NCI-H82 treated with DMSO at 0.1 percent for 48 hours (cell line): ENCODE results near the gene IQCM.
"Not testable (repeated sequence)": the region's sequence is repeated elsewhere in the genome, so short reads cannot be mapped to it uniquely, and the experiment has no call there.

Source experiments
- DNase-seq: peaks from one replicate; lab custom pipeline; 2025; ENCODE audit not compliant: unreplicated experiment; lab: John Stamatoyannopoulos, UW

The IQCM gene

DNA sequence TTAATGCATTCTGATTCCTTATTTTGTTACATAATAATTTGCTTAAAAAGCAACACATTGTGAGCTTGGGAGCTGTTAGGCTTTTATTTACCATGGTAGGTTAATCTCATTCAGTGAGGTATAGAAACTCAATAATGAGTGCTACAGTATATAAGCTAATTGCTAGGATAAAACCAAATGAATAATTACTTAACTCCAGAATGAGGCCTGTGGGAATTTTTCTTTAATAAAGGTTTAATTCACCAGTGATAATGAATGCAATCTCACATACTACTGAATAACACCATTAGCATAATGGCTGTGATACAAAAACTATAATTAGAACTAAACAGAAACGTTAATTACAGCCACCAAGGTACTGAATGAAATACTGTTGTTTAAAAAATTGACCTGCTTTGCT is 326.3 kb downstream of the IQCM start:
- DNase-seq, result no peak

DNA sequence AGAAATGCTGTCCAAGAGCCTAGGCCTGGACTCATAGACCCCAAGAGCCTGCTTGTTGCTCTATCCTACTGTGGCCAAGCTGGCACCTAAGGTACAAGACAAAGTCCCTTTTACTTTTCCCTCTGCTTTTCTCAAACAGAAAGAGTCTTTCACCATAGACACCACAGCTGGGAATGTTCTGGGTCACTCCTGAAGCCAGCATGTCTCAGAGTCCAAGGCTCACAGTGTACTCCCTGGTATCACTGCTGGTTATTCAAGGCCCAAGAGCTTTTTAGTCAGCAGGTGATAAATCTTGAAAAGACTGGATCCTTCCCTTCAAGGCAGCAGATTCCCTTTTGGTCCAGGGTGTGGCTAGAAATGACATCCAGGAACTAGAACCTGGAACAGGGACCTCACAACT is 328.8 kb downstream of the IQCM start:
- DNase-seq, result no peak

DNA sequence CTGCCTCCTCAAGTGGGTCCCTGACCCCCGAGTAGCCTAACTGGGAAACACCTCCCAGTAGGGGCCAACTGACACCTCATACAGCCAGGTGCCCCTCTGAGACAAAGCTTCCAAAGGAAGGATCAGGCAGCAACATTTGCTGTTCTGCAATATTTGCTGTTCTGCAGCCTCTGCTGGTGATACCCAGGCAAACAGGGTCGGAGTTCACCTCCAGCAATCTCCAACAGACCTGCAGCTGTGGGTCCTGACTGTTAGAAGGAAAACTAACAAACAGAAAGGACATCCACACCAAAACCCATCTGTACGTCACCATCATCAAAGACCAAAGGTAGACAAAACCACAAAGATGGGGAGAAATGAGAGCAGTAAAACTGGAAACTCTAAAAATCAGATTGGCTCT is 347.0 kb downstream of the IQCM start:
- DNase-seq, result not testable (repeated sequence)

DNA sequence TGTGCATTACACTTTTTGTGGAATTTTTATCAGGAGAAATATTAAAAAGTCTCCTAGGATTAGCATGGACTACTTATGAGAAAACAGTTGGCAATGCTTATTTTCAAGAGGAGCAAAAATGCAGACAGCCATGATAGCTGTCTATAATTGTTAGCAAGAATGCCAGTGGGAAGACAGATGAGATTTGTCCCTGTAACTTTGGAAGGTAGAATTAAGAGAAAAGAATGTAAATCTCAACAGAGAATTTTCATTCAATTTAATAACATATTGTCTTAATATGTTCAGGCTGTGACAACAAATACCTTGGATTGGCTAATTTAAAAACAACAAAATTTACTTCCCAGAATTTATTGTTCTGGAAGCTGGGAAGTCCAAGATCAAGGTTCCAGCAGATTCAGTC is 349.2 kb downstream of the IQCM start:
- no peak for DNase-seq

DNA sequence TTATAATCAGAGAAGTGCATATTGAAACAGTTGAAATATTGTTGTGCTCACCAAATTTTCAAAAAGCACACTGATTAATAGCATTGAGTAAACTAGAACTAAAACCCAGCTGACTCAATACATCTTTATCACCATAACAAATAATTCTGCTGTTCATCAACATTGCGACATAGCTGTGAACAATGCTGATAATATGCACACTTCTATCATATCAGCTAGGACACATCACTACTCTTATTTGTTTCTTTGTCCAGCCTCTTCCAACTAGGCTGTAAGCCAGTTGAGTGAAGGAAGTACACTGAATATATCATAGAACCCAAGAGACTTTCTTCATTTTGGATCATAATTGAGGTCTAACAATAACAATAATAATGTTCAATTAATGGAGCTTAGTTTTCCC is 349.7 kb downstream of the IQCM start:
- no peak for DNase-seq

DNA sequence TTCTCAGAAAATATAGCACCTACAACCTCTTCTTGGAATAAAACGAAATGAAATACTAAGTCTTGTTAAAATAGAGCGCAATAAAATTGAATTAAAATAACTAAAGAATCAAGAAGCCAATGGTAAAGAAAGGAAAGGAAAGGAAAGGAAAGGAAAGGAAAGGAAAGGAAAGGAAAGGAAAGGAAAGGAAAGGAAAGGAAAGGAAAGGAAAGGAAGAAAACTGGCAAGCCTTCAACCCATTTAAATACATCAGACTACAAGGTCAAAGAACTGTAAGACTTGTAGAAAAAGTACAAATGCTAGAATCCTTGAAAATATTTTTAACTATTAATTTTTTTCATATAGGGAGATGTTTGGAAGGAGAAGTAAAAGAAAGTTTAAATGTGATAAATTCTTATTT is 372.1 kb downstream of the IQCM start:
- no peak for DNase-seq

DNA sequence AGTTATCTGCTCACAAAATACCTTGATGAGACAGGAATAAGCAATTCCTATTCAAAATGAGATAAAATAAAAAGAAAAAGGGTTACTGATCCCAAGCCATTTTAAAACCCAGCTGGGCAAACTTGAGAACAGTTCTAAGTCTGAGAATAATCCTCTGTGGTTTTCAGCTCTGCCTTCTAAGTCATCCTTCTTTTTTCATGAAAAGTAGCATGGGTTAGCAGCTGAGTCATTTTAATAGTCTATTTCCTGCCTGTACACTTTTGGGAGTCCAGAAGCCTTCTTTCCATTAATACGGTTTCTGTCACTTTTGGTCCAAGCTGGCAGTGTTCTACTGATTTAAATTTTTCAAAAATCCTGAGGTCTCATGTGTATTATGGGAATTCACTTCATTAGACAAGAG is 374.3 kb downstream of the IQCM start:
- no peak for DNase-seq

DNA sequence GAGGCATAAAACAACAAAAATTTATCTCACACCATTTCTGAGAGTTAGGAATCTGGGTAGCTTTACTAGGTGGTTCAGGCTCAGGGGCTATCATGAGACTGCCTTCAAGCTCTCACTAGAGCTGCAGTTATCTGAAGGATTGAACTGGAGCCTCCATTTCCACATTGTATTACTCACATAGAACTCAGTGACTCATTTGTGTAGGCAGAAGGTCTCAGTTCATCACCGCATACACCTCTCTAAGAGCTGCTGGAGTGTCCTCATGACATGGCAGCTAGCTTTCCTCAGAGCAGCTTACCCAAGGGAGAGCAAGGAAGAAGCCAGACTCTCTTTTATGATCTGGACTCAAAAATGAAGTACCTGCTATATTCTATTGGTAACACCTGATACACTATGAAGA is 389.2 kb downstream of the IQCM start:
- DNase-seq, result no peak

DNA sequence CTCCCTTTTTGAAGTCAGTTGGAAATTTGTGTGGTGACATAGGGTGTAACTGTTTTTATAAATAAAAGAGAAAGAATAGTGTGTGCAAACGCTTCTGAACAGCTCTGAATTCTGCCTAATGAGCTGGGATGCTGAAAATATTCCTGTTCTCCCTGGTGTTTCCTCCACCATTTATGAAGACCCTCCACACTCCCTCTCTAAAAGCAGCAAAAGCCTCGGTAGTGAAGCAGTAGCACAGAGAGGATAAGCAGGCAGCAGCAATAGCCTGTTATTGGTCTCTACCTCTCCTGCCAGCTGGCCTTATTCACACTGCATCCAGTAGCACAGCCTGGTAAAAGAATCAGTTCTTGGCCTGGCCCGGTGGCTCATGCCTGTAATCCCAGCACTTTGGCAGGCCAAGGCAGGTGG is 406.1 kb downstream of the IQCM start:
- DNase-seq, result no peak

DNA sequence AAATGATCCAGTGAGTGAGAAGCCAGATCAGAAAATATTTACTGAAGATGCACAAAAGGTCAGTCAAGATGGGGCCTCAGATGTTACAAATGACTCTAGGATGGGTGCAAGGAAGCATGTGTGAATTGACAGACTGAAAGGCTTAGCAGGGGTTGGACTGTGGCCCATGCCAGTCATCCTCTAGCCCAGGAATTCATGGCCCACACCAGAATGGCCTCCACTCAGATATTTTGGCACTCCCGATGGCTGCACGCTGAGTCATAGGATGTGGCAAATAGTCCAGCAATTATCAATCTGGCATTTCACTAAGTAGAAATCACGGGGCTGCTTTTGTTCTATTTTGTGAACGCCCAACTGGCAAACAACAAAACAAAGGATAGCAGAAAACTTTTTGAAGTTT is 406.5 kb downstream of the IQCM start:
- DNase-seq, result no peak

DNA sequence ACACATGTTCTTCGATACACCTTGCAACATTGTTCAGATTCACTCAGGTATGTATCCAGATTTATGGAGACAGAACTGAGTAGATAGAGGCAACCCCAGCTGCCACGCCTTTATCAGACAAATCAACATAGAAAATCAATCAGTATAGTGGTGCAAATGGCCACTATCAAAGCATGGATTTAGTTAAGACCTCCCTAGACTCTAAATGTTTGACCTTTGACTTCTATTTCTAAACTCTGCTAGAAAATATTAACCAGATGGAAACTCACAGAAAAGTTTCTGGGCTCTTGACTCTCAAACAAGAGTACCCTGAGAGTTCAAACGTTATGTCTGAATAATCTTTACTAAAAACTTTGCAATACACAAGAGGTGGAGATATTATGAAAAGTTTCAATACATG is 411.5 kb downstream of the IQCM start:
- no peak for DNase-seq

DNA sequence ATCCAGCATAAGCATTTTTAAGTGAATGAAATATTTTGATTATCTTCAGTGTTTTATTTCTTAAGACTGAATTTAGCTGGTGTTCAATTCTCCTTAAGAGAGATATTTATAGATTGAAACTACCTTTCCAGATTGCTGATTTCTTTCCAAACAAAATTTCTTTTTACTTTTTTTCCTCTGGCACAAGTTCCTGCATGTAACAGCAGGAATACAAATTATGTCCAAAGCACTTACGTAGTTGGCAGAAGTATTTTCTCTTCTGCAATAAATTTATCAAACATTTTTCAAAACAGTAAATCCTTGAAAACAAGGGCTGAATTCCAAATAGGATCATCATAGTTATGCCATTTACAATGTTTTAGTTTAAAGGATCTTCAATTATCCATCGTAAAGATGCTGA is 412.6 kb downstream of the IQCM start:
- no peak for DNase-seq

DNA sequence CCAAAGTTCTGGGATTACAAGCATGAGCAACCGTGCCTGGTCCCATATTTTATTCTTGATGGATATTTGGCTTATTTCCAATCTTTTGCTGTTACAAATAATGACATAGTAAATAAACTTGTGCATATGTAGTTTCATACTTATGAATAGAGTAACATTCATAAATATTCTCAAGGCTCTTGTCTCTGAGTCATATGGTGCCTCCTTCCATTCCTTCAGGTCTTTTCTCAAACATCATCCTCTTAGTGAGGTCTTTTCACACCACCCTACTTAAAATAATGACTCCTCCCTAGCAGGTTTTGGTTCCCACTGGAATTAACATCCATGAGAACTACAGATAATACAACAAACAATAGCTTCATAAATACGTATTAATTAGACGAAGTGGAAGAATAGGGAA is 416.6 kb downstream of the IQCM start:
- no peak for DNase-seq

DNA sequence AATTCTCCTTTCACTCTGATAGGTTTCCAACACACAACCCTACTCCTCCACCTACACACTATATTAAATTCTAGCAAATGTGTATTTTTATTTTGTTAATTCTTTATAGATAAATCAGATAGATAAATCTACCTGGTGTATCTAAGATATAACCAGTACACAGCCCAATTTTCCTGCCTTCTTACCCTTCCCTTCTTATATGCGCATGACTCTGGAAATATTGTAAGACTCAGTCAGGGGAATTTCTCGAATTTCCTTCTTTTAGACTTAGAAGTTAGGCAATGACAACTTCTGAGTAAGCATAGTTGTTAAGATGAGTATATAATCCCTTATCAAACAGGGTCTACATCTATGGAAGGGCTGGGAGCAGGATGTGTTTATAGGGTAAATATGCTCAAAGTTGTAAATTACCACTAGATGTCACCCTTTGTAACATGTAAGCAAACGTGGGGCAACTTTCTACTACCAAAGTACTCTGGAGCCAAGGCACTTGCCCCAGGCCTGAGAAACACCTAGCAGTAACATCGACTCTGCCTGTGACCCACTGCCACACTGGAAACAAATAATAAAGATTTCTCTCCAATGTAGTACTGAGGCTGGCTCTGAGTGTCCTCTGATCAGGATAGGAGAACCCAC is 444.7 kb downstream of the IQCM start:
- DNase-seq, result peak; percentile 62

DNA sequence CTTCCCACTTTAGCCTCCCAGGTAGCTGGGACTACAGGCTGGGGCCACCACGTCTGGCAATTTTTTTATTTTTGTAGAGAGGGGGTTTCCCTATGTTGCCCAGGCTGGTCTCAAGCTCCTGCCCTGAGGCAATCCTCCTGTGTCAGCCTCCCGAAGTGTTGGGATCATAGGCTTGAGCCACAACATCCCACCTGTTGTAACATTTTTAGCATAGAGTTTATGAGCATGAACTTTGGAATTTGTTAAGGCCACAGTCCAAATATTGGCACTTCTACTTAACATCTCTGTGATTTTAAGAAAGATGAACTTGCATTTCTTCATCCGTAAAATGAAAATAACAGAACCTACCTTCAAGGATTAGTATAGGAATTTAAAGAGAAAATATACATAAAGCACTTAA is 445.6 kb downstream of the IQCM start:
- no peak for DNase-seq

DNA sequence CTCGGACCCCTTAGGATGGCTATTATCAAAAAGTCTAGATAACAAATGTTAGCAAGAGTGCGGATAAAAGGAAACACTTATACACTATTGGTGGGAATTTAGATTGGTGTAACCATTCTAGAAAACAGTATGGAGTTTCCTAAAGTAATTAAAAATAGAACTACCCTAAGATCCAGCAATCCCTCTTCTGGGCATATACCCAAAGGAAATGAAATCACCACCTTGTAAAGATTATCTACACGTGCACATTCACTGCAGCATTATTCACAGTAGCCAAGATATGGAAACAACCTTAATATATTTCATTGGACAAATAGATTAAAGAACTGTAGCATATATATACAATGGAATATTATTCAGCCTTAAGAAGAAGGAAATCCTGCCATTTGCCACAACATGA is 462.4 kb downstream of the IQCM start:
- DNase-seq, result no peak

DNA sequence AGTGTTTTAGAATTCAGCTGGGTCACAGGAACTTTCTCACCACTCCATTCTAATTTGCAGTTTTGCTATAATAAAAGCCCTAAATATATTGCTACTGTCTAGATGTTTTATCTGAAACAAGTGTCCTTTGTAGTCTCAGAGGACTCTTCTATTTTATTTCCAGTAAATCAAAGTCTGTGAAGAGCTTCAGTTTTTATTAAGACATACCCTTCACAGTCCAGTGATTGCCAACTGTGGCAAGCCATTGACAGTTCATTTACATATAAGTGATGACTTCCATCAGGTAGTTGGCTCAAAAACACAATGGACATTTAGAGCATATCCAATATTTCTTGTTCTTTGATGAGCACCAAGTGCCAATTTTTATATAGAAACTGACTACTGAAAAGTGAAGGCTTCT is 466.1 kb downstream of the IQCM start:
- no peak for DNase-seq

DNA sequence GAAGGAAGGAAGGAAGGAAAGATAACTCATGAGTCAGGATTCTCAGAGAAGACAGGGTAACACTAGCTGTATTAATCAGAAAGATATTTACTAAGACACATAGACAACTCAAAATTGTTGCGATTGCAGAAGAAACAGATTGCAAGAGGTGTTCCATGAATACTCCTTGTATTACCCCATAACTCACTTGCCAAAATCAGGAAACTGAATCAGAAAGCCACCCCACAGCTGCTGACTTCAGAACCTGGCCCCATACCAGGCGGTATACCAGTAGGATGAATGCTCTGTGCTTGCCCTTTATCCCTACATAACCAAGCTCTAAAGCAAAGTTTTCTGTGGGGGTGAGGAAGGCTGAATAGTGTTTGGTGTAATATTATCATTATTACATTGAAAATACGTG is 468.5 kb downstream of the IQCM start:
- DNase-seq, result no peak

DNA sequence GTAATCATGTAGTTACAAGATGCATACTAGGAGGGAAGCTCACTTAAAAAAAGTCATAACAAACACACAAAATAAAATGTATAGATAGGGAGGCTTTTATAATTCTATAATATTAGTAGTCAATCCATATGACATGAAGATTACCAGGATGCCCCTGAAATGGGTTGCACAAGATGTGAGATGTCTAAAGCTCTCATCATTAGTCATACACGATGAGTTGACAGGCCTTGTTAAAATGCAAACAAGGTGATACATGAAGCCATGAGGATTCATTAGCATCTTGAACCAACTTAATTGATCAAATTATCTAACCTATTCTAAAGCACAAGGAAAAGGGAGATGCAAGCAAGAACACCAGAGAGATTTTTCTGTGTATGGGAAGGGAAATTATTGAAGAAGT is 470.2 kb downstream of the IQCM start:
- no peak for DNase-seq

DNA sequence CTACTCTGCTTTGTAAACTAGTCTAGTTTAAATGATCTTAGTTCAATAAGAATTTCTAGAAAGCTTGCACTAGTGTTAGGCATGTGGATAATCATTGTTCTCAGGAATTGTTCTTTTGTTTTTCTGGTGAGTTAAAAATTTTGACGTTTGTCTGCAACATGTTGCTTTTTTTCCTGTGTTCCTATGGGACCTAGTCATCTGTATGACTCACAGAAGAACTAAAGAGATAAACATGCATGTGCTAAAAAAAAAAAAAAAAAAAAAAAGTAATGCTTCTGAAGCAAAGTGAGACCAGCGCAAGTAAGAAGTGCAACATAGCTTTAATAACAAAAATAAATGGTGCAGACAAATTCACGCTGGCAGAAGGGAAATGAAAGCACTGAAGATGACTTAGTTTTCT is 471.2 kb downstream of the IQCM start:
- DNase-seq, result no peak

DNA sequence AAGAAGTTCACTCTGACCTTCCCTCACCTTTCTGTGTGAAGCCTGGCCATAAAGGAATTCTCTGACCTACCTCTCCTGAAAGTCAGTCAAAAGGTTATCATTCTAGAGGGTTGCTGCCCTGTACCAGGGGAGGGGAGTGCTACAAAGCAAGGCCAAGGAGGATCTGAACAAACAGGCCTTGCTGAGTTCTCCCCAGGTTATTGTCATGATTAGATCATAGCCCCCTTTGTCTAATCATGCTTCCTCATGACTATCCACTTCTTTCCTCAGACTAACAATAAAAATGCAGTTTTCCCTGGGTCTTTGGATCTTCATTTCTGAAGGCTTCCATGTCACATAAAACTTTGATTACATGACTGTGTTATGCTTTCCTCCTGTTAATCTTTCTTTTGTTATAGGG is 472.0 kb downstream of the IQCM start:
- DNase-seq, result no peak

DNA sequence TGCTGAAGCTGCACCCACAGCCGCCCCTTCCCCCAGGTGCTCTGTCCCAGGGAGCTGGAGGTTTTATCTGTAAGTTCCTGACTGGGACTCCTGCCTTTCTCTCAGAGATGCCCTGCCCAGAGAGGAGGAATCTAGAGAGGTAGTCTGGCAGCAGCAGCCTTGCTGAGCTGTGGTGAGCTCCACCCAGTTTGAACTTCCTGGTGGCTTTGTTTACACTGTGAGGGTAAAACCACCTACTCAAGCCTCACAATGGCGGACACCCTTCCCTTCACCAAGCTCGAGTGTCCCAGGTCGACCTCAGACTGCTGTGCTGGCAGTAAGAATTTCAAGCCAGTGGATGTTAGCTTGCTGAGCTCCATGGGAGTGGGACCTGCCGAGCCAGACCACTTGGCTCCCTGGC is 474.5 kb downstream of the IQCM start:
- DNase-seq, result not testable (repeated sequence)

DNA sequence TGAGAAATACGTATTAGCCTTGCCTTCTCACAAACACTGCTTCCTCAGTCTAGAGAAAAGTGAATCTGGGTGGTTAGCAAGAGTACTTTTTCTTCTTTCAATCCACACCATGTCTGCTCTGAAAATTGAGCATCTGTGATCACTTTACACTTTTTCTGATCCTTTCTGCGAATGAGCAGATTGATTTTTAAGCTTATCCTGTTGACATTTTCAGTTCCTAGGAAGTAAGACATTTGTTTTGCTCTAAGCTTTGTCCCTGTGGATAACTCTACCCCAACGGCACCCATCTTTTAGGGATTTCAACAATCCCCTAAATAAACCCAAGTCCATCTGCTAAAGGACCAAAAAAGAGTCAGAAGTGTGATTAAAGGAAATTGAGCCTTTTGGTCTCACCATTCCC is 487.5 kb downstream of the IQCM start:
- no peak for DNase-seq

DNA sequence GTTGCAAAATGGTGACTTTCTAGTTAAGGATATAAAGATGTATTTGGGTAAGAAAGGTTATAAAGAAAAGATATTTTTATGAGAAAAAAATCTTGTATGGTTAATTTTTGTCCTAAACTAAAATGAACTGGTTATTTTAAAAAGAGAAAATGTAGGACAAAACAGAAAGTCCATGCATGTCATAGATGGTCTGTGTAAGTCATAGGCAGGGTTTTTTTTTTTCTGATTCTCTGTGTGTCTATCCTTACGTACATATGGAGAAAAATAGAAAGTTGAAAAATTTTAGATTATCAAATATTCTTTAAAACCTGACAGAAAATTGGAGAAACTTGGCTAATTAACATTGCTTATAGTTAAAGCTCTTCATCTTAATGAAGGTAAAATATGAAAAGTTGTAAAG is 493.4 kb downstream of the IQCM start:
- DNase-seq, result no peak
